ENCODE data around the gene TRHDE.

- TF ChIP-seq, protein P1, sequence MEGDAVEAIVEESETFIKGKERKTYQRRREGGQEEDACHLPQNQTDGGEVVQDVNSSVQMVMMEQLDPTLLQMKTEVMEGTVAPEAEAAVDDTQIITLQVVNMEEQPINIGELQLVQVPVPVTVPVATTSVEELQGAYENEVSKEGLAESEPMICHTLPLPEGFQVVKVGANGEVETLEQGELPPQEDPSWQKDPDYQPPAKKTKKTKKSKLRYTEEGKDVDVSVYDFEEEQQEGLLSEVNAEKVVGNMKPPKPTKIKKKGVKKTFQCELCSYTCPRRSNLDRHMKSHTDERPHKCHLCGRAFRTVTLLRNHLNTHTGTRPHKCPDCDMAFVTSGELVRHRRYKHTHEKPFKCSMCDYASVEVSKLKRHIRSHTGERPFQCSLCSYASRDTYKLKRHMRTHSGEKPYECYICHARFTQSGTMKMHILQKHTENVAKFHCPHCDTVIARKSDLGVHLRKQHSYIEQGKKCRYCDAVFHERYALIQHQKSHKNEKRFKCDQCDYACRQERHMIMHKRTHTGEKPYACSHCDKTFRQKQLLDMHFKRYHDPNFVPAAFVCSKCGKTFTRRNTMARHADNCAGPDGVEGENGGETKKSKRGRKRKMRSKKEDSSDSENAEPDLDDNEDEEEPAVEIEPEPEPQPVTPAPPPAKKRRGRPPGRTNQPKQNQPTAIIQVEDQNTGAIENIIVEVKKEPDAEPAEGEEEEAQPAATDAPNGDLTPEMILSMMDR (IDR thresholded peaks at IDR 0.05; ENCODE audit: low read depth, low read length): peak; percentile 40
- TF ChIP-seq EZH2phosphoT487 (IDR thresholded peaks at IDR 0.05; ENCODE audit: low read depth): no peak
These were observed 200.2 kb downstream of the TRHDE start for GRCh38 chr12:72472350-72472749.
